Superior temporal gyrus (tissue), 1 donor: Measurements from ENCODE around the gene HIP1.
"Not testable (repeated sequence)": the region's sequence is repeated elsewhere in the genome, so short reads cannot be mapped to it uniquely, and the experiment has no call there.

Experiments
- DNase-seq: peaks from one replicate; pipeline ENCODE4 v3.0.0-alpha.2; 2016; ENCODE audit errors: extremely low spot score

The HIP1 gene

DNA sequence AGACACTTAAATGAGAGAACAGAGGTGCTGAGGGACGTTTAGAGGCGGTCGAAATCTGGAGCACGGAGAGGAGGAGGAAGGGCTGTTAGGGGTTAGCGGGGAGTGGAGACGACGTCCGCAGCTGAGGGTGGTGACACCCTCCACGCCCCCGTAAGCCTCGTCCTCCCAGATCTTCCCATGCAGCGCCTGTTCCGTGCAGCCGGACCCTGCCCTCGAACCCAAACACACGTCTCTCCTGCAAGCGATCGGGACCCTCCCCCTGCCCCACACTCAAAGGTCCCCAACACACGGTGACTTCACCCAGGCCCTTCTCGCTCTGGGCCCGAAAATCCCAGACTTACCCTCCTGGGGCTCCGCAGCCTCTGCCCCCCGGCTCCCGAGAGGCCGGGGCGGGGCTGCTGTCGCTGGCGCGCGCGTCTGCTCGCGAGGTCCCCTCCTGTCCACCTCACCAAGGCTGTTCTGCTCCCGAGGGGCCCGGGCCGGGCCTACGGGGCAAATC lies 211.5 kb downstream of the HIP1 start:
- not testable (repeated sequence) for DNase-seq

DNA sequence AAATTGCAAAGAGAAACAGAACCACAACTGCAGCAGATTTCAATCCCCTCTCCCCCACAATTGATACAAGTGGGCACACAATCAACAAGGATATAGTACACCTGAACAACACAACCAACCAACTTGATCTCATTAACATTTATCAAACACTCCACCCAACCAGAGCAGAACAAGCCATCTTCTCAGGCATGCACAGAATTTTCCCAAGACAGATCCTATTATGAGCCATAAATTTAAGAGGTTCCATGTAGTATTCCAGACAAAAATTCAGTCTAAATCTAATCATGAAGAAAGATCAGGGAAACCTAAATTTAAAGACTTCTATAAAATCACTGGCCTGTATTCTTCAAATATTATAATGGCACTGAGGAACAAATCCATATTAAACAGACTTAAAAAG lies 217.0 kb downstream of the HIP1 start:
- not testable (repeated sequence) for DNase-seq

DNA sequence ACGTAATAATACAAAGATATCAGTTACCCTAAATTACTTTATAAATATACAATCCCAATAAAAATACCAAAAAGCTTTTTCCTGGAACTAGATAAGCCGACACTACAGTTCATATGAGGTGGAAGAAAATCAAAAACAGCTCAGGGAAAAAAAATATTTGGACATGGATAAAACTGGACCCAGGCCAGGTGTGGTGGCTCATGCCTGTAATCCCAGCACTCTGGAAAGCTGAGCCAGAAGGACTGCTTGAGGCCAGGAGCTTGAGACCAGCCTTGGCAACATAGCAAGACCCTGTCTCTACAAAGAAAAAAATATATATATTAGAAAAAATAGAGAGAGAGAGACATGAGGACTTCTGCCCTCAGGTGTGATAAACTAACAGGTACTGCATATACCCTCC lies 219.9 kb downstream of the HIP1 start:
- DNase-seq = not testable (repeated sequence)

GRCh38 chr7:75509033-75509432 lies 229.7 kb downstream of the HIP1 start:
- DNase-seq = not testable (repeated sequence)

DNA sequence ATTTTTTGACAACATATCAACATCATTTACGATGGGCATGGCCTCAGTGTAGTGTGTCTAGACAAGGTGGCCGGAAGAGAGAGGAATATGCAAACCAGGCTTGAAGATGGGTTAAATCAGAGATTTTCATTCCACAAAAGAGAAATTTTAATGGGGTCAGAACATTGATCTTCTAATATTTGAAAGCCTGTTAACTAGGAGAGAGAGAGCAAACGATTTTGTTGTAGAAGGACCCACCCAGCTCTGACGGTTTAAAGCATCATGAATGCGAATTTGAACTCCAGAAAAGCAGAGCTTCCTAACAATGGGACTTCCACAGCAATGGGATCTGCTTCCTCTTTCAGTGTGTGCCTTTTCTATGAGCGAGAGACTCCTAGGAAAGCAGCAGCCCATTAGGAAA lies 246.7 kb downstream of the HIP1 start, which contains the start of gene SPDYE5:
TSS of gene SPDYE5 (plus strand) at position 301 of the 400 bp plus-strand sequence. CDS start 1,728 bp downstream, outside the sequence.
- not testable (repeated sequence) for DNase-seq

DNA sequence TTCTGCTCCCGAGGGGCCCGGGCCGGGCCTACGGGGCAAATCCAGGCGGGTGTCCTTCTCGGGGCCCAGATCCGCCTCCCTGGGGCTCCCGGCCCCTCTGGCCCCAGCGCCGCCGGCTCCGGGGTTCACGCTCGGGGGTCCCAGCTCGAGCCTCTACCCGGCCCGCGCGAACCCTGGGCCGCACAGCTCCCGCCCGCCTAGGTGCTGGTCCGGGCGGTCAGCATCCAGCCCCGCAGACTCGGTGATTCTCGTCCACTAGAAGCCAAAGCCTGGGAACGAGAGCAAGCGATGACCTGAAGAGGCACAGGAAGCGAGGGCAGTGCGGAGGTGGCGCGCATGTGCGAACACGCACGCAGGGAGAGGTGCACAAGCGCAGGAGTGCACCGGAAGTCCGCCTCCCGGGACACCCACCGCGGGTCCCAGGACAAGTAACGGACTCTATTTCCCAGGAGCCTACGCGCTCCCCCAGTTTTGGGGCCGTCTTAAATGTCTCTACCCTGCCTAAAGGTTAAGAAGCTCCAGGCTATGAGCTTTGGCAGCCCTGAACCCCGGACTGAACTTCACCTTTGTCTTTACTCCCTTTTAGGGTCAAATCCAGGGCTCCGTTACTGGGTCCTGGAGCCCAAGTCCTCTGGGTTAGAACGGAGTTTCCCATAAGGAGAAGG lies 252.6 kb downstream of the HIP1 start, which contains the start of gene POM121C:
TSS of gene POM121C (minus strand) at position 321 of the 665 bp plus-strand sequence. CDS start 44,803 bp downstream, outside the sequence.
- DNase-seq = peak; percentile 85

GRCh38 chr7:75485355-75485978 lies 253.3 kb downstream of the HIP1 start:
- DNase-seq = not testable (repeated sequence)
